Keratinocyte (primary cell): ENCODE results near the gene CUL2. TPM values are rescaled to one million over a fixed set of nuclear protein-coding genes. Genes with fewer than 3 reads are reported as not detected.

Source experiments
- DNase-seq: peaks from one replicate; pipeline ENCODE4 v3.0.0-alpha.2; 2011; ENCODE audit warnings: low read depth, missing footprints, low spot score
- FAIRE-seq: peaks from 2 replicates; lab custom pipeline; 2011; peaks lifted over from hg19 to GRCh38; lab: Jason Lieb, UNC
- H2AFZ ChIP-seq: 2 replicates; pipeline ENCODE4 v1.6.0; 2012; ENCODE audit warnings: low read length, control low read depth, inconsistent platforms; ENCODE audit not compliant: control insufficient read depth
- H3K27ac ChIP-seq: 2 replicates; pipeline ENCODE4 v1.5.1; 2011; ENCODE audit warnings: low read length; ENCODE audit not compliant: control insufficient read depth, insufficient read depth
- H3K27me3 ChIP-seq: 3 replicates; pipeline ENCODE4 v1.6.0; 2011; ENCODE audit warnings: low read length; ENCODE audit not compliant: control insufficient read depth, insufficient read depth; ENCODE audit errors: extremely low read depth
- H3K36me3 ChIP-seq, 2 experiments: 2 replicates in 1 of 2; 3 replicates in 1 of 2; pipeline ENCODE4 v1.5.1; 2011; ENCODE audit warnings: low read length in 2 of 2, mild to moderate bottlenecking in 1 of 2; ENCODE audit not compliant: control insufficient read depth in 2 of 2, insufficient read depth in 2 of 2; ENCODE audit errors: extremely low read depth in 1 of 2
- H3K4me1 ChIP-seq: 3 replicates; pipeline ENCODE4 v1.5.1; 2011; ENCODE audit warnings: low read length; ENCODE audit not compliant: control insufficient read depth, insufficient read depth; ENCODE audit errors: extremely low read depth
- H3K4me2 ChIP-seq: 3 replicates; pipeline ENCODE4 v1.6.0; 2011; ENCODE audit warnings: low read depth, low read length; ENCODE audit not compliant: control insufficient read depth, insufficient read depth; ENCODE audit errors: extremely low read depth
- H3K4me3 ChIP-seq, 3 experiments: fragments of 200-600 bp in 1 of 3; sonication (generic) in 1 of 3; 2 replicates in 2 of 3; 3 replicates in 1 of 3; pipeline ENCODE4 v1.5.1; 2011 to 2016; ENCODE audit warnings: low read length in 3 of 3, mild to moderate bottlenecking in 3 of 3, control low read depth in 2 of 3, inconsistent platforms in 1 of 3, low read depth in 1 of 3, mixed read lengths in 1 of 3, mixed run types in 1 of 3, moderate library complexity in 1 of 3; ENCODE audit not compliant: control insufficient read depth in 2 of 3, insufficient read depth in 2 of 3; ENCODE audit errors: extremely low read depth in 1 of 3
- H3K79me2 ChIP-seq: 2 replicates; pipeline ENCODE4 v1.6.0; 2012; ENCODE audit warnings: low read length; ENCODE audit not compliant: control insufficient read depth, insufficient read depth
- H3K9ac ChIP-seq: 3 replicates; pipeline ENCODE4 v1.6.0; 2011; ENCODE audit warnings: low read length; ENCODE audit not compliant: control insufficient read depth, insufficient read depth; ENCODE audit errors: extremely low read depth
- H3K9me1 ChIP-seq: 3 replicates; pipeline ENCODE4 v1.6.0; 2011; ENCODE audit warnings: low read length; ENCODE audit not compliant: control insufficient read depth, insufficient read depth; ENCODE audit errors: extremely low read depth
- H3K9me3 ChIP-seq: 2 replicates; pipeline ENCODE4 v1.5.1; 2012; ENCODE audit warnings: low read depth, low read length; ENCODE audit not compliant: control insufficient read depth
- H4K20me1 ChIP-seq: 3 replicates; pipeline ENCODE4 v1.6.0; 2011; ENCODE audit warnings: low read length; ENCODE audit not compliant: control insufficient read depth, insufficient read depth; ENCODE audit errors: extremely low read depth
- CTCF ChIP-seq, 3 experiments: IDR thresholded peaks in 1 of 3; conservative IDR thresholded peaks in 1 of 3; optimal IDR thresholded peaks in 1 of 3; 2 replicates in 2 of 3; 3 replicates in 1 of 3; pipeline versions ENCODE3 to v1.5.1; 2011; ENCODE audit warnings: low read length in 3 of 3, mild to moderate bottlenecking in 3 of 3, moderate library complexity in 2 of 3, control low read depth in 1 of 3, inconsistent platforms in 1 of 3; ENCODE audit not compliant: insufficient read depth in 2 of 3; ENCODE audit errors: extremely low read depth in 1 of 3
- EZH2 ChIP-seq: IDR thresholded peaks from one replicate; pipeline ENCODE4 v1.6.1; 2012; ENCODE audit warnings: inconsistent platforms, mild to moderate bottlenecking, low read length, moderate library complexity
- dilution Hi-C: fragments of 300-500 bp; cut with MboI; formaldehyde crosslinking; loops from one replicate; pipeline ENCODE4 v1.7.0; 2020; ENCODE audit warnings: low sequenced_read_pairs; ENCODE audit not compliant: extremely low pct_ligation_motif_present
- polyA plus RNA-seq, 5 experiments: library from polyadenylated mRNA; depleted of rRNA in 3 of 5; stranded (reverse) in 3 of 5; stranded (forward) in 1 of 5; unstranded in 1 of 5; fragments of >200 nt; gene quantifications; 1 replicate in 1 of 5; 2 replicates in 3 of 5; 3 replicates in 1 of 5; pipeline versions ENCODE4 v1.2.1 to v1.2.3, GENCODE V29; 2011 to 2012; ENCODE audit warnings: missing spikeins in 2 of 5, low read depth in 1 of 5, low replicate concordance in 1 of 5

CUL2 gene
- polyA plus RNA-seq, 1 donor (not counting 4 experiments of a cell fraction or from before 2014, with no cell fraction given) = 39.7 TPM

- H3K4me2 ChIP-seq = no peak overlapping the region
- no peaks in the 10 kb centered on the region for H4K20me1 ChIP-seq
- dilution Hi-C loops = no loop called here
- no peaks in the 10 kb centered on the region for H3K4me1 ChIP-seq
- H2AFZ ChIP-seq = no peak overlapping the region
- no peaks in the 10 kb centered on the region for H3K9me1 ChIP-seq
- H3K9ac ChIP-seq = no peak overlapping the region
- H3K4me3 ChIP-seq = no peak overlapping the region
- H3K9me3 ChIP-seq = peaks cover 3% of the 10 kb centered on the region
- H3K36me3 ChIP-seq = no peaks in the 10 kb centered on the region
- TF ChIP-seq CTCF (optimal IDR thresholded peaks at IDR 0.05 in 1 of 3, IDR thresholded peaks at IDR 0.05 in 1 of 3, conservative IDR thresholded peaks at IDR 0.05 in 1 of 3; ENCODE audit: extremely low read depth in 1 of 3, insufficient read depth in 2 of 3, low read length in 3 of 3) (no peak), EZH2 (no peak)
- no peaks in the 10 kb centered on the region for H3K79me2 ChIP-seq
- FAIRE-seq = no peak
- H3K27ac ChIP-seq = no peak overlapping the region
- no peaks in the 10 kb centered on the region for H3K27me3 ChIP-seq
- DNase-seq = no peak
These were observed 7.4 kb upstream of the CUL2 start for GRCh38 chr10:35097510-35097909.

- H3K4me3 ChIP-seq = no peak overlapping the region
- dilution Hi-C loops = no loop called here
- no peaks in the 10 kb centered on the region for H3K4me1 ChIP-seq
- no peak for DNase-seq
- no peak overlapping the region for H3K27ac ChIP-seq
- H4K20me1 ChIP-seq = no peaks in the 10 kb centered on the region
- TF ChIP-seq EZH2 (no peak), CTCF (optimal IDR thresholded peaks at IDR 0.05 in 1 of 3, IDR thresholded peaks at IDR 0.05 in 1 of 3, conservative IDR thresholded peaks at IDR 0.05 in 1 of 3; ENCODE audit: extremely low read depth in 1 of 3, insufficient read depth in 2 of 3, low read length in 3 of 3) (no peak)
- no peak overlapping the region for H2AFZ ChIP-seq
- no peaks in the 10 kb centered on the region for H3K36me3 ChIP-seq
- H3K4me2 ChIP-seq = no peak overlapping the region
- peaks cover 3% of the 10 kb centered on the region for H3K9me3 ChIP-seq
- no peak for FAIRE-seq
- no peaks in the 10 kb centered on the region for H3K9me1 ChIP-seq
- H3K79me2 ChIP-seq = no peaks in the 10 kb centered on the region
- no peak overlapping the region for H3K9ac ChIP-seq
- no peaks in the 10 kb centered on the region for H3K27me3 ChIP-seq
These were observed 6.2 kb upstream of the CUL2 start for GRCh38 chr10:35096312-35096711.
